HPDE6-E6E7 (cell line): Measurements from ENCODE around the gene MAPT.

ENCODE experiments used
- DNase-seq: peaks from one replicate; pipeline ENCODE4 v3.0.0; 2011; ENCODE audit warnings: missing footprints; ENCODE audit errors: extremely low spot score

Gene MAPT

GRCh38 chr17:45894022-45894784 lies at the start of gene MAPT:
TSS of gene MAPT (plus strand) at chr17:45894554. CDS start at chr17:45962338, 67,784 bp downstream.
- peak; percentile 96 for DNase-seq

GRCh38 chr17:45844695-45845375 lies 49.5 kb upstream of the MAPT start, which contains the start of gene SPPL2C:
TSS of gene SPPL2C (plus strand) at chr17:45844881. CDS start at chr17:45844907, 26 bp downstream.
- no peak for DNase-seq

- no peak for DNase-seq
These were observed 48.8 kb upstream of the MAPT start for GRCh38 chr17:45845376-45846185.

GRCh38 chr17:45846223-45846622 lies 48.1 kb upstream of the MAPT start:
- DNase-seq: no peak

- DNase-seq: no peak
These were observed 47.7 kb upstream of the MAPT start for GRCh38 chr17:45846646-45847045.

GRCh38 chr17:45847101-45847500 lies 47.3 kb upstream of the MAPT start:
- DNase-seq: no peak

- DNase-seq: no peak
These were observed 46.6 kb upstream of the MAPT start for GRCh38 chr17:45847747-45848146.

- no peak for DNase-seq
These were observed 45.9 kb upstream of the MAPT start for GRCh38 chr17:45848405-45848804.

- no peak for DNase-seq
These were observed 45.4 kb upstream of the MAPT start for GRCh38 chr17:45848868-45849535.

GRCh38 chr17:45849536-45849990 lies 44.8 kb upstream of the MAPT start:
- DNase-seq: no peak

GRCh38 chr17:45850011-45850410 lies 44.3 kb upstream of the MAPT start:
- DNase-seq: no peak

- DNase-seq: no peak
These were observed 43.9 kb upstream of the MAPT start for GRCh38 chr17:45850468-45850867.

GRCh38 chr17:45851022-45851421 lies 43.3 kb upstream of the MAPT start:
- no peak for DNase-seq

GRCh38 chr17:45851464-45851863 lies 42.9 kb upstream of the MAPT start:
- no peak for DNase-seq

- no peak for DNase-seq
These were observed 42.5 kb upstream of the MAPT start for GRCh38 chr17:45851873-45852272.

- peak; percentile 43 for DNase-seq
These were observed 41.6 kb upstream of the MAPT start for GRCh38 chr17:45852535-45853297.

GRCh38 chr17:45854209-45854608 lies 40.1 kb upstream of the MAPT start:
- no peak for DNase-seq

- DNase-seq: no peak
These were observed 38.5 kb upstream of the MAPT start for GRCh38 chr17:45855691-45856336.

GRCh38 chr17:45857977-45858708 lies 36.2 kb upstream of the MAPT start:
- no peak for DNase-seq

- no peak for DNase-seq
These were observed 33.2 kb upstream of the MAPT start for GRCh38 chr17:45861165-45861564.
